GM13976 (cell line): Measurements from ENCODE around the gene SATB1.

ENCODE experiments used
- DNase-seq: peaks from one replicate; pipeline ENCODE4 v3.0.0; 2012; ENCODE audit warnings: low spot score
- in situ Hi-C: fragments of 300-500 bp; cut with MboI; formaldehyde crosslinking; loops from one replicate; pipeline ENCODE4 v1.12.0; 2022; ENCODE audit warnings: low sequenced_read_pairs, mixed read lengths, inconsistent platforms; ENCODE audit not compliant: unreplicated experiment
- TF ChIP-seq, protein P1 (sequence below): IDR thresholded peaks from 2 replicates; pipeline ENCODE4 v1.5.1; 2012; ENCODE audit warnings: borderline replicate concordance, mild to moderate bottlenecking; ENCODE audit not compliant: insufficient read depth; ENCODE audit errors: extremely low read depth, missing control alignments, control extremely low read depth

Gene SATB1

DNA sequence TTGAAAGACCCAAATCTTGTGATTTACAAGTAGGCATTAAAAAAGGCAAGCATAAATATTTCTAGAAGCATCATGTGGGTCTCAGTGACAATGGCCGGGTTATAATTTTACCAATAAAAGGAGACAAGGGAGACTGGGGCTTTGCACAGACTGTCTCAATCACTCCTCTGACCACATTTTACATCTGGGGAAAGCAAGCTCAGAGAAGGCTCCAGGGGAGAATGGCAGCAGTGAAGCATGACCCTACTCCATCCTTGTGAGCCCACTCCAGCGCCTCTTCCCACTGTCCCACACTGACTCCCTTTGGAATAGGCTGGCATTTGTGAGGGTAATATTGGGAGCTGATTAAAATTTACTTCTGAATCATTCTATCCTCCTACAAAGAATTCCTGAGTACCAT lies 61.8 kb downstream of the SATB1 start:
- in situ Hi-C loops = no loop called here
- TF ChIP-seq, protein P1, sequence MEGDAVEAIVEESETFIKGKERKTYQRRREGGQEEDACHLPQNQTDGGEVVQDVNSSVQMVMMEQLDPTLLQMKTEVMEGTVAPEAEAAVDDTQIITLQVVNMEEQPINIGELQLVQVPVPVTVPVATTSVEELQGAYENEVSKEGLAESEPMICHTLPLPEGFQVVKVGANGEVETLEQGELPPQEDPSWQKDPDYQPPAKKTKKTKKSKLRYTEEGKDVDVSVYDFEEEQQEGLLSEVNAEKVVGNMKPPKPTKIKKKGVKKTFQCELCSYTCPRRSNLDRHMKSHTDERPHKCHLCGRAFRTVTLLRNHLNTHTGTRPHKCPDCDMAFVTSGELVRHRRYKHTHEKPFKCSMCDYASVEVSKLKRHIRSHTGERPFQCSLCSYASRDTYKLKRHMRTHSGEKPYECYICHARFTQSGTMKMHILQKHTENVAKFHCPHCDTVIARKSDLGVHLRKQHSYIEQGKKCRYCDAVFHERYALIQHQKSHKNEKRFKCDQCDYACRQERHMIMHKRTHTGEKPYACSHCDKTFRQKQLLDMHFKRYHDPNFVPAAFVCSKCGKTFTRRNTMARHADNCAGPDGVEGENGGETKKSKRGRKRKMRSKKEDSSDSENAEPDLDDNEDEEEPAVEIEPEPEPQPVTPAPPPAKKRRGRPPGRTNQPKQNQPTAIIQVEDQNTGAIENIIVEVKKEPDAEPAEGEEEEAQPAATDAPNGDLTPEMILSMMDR = no peak
- no peak for DNase-seq

- no peak for DNase-seq
- TF ChIP-seq, protein P1 = no peak
- in situ Hi-C loops = no loop called here
Measured at GRCh38 chr3:18357747-18358146, 67.4 kb downstream of the SATB1 start.

GRCh38 chr3:18355832-18356231 lies 69.3 kb downstream of the SATB1 start:
- TF ChIP-seq, protein P1 = no peak
- in situ Hi-C loops = no loop called here
- DNase-seq = no peak

- DNase-seq = no peak
- TF ChIP-seq, protein P1 = no peak
- in situ Hi-C loops = no loop called here
Measured at GRCh38 chr3:18354701-18355100, 70.4 kb downstream of the SATB1 start.

DNA sequence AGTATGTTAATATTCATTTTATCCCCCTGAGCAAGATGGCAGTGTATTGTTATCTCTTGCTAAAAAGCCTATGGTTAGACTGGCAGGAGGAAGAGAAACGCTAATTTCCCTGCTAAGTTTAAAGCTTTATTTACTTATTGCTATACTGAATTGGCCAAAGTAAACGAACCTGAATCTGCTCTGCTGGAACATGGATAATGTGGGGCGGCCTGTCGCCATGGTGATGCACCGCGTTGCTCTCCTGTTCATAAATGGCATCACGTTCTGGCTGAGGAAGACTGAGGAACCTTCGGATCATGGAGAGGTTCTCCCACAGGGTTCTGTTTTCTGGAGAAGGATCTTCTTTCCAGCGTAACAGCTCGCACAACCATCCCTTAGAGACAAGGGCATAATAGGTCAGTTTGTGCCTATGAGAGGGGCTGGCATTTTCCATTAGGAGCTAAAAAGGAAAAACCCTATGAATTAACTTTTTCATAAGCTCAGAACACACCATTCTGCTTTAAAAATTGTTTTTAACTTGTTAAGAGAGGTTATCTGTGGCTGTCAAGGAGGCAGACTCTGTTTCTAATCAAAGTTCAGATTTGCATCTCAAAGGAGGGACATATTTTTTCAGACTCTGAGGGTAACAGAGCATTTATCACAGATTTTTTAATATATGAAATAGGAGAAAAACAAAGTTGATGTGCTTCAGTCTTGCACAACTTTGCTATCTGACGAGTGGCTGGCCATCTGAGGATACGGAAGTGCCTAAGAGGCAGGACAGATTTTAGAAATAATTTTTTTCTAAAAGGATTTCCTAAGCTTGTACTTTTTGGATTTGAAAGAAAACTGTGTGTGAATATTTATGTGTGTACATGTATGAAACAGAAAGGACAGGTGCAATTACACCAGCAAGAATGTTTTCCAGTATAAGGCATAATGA lies 73.1 kb downstream of the SATB1 start:
- in situ Hi-C loops = no loop called here
- TF ChIP-seq, protein P1 = no peak
- no peak for DNase-seq

- in situ Hi-C loops = no loop called here
- DNase-seq = no peak
- TF ChIP-seq, protein P1 = no peak
Measured at GRCh38 chr3:18351069-18351628, 74.0 kb downstream of the SATB1 start.
